Sigmoid colon (tissue), 7 donors: ENCODE results near the gene HOMER3. TPM values are rescaled to one million over a fixed set of nuclear protein-coding genes. Genes with fewer than 3 reads are reported as not detected.

Experiments used
- DNase-seq: peaks from one replicate; pipeline ENCODE4 v3.0.0-alpha.2; 2019
- H3K27ac ChIP-seq, 4 donors: fragments of 200-600 bp; sonication (generic); one replicate each; pipeline ENCODE4 v1.5.1; 2016 to 2019; ENCODE audit warnings: mild to moderate bottlenecking in 1 of 4
- H3K27me3 ChIP-seq, 3 donors: fragments of 200-600 bp; sonication (generic); one replicate each; pipeline ENCODE4 v1.5.1; 2019; ENCODE audit warnings: mild to moderate bottlenecking in 1 of 3
- H3K36me3 ChIP-seq, 4 donors: fragments of 200-600 bp; sonication (generic); one replicate each; pipeline ENCODE4 v1.5.1; 2016 to 2019
- H3K4me1 ChIP-seq, 4 donors: fragments of 200-600 bp; sonication (generic); one replicate each; pipeline ENCODE4 v1.5.1; 2017 to 2019
- H3K4me3 ChIP-seq, 4 donors: fragments of 200-600 bp; sonication (generic); one replicate each; pipeline ENCODE4 v1.5.1; 2017 to 2019; ENCODE audit warnings: mild to moderate bottlenecking in 2 of 4, moderate library complexity in 1 of 4
- H3K9me3 ChIP-seq, 4 donors: fragments of 200-600 bp in 3 of 4; sonication (generic) in 3 of 4; one replicate each; pipeline versions ENCODE4 v1.5.1 to v1.6.1; 2013 to 2019
- EP300 ChIP-seq, 4 donors: sonication (generic); formaldehyde crosslinking; IDR thresholded peaks; one replicate each; pipeline ENCODE4 v1.6.1; 2017; ENCODE audit warnings: antibody characterized with exemption in 4 of 4
- POLR2A ChIP-seq, 2 donors: fragments of 450-650 bp; IDR thresholded peaks; one replicate each; pipeline ENCODE4 v1.6.1; 2016; ENCODE audit warnings: antibody characterized with exemption in 2 of 2, mild to moderate bottlenecking in 2 of 2, moderate library complexity in 2 of 2
- POLR2AphosphoS5 ChIP-seq, 4 donors: sonication (generic); formaldehyde crosslinking; IDR thresholded peaks; one replicate each; pipeline ENCODE4 v1.6.1; 2017; ENCODE audit warnings: antibody characterized with exemption in 4 of 4
- WGBS, 2 donors: extraction: QIAGEN DNeasy Blood & Tissue Kit; methylation state at CpG; one replicate each; pipeline ENCODE4 v1.1.7; 2013; 5-methylcytosine and 5-hydroxymethylcytosine counted together
- intact Hi-C: fragments of 100-400 bp; cut with DNase I; formaldehyde crosslinking; loops from one replicate; pipeline ENCODE4 v1.15.1; 2023
- polyA plus RNA-seq, 3 donors: library from polyadenylated mRNA; stranded (reverse); fragments of 200-250 nt; gene quantifications; one replicate each; pipeline ENCODE4 v1.2.3, GENCODE V29; 2013
- total RNA-seq, 4 donors: library from RNA; depleted of rRNA; stranded (reverse); fragments of >200 nt; gene quantifications; one replicate each; pipeline ENCODE4 v1.1.0, GENCODE V29; 2016
- TF ChIP-seq, protein P1 (sequence below), 4 experiments: fragments of 450-650 bp in 3 of 4; fragments of 200-600 bp in 1 of 4; IDR thresholded peaks; one replicate each; pipeline ENCODE4 v1.5.1; 2016 to 2019; ENCODE audit warnings: antibody characterized with exemption in 4 of 4, mild to moderate bottlenecking in 3 of 4, moderate library complexity in 2 of 4
- donor health status: healthy with polysubstance abuse.
- donor health status: Bipolar disorder and iron deficiency.
- donor health status: healthy.

The HOMER3 gene
- total and polyA plus RNA-seq, 7 donors = 6.2 to 36.3 (median 22.8) TPM

DNA sequence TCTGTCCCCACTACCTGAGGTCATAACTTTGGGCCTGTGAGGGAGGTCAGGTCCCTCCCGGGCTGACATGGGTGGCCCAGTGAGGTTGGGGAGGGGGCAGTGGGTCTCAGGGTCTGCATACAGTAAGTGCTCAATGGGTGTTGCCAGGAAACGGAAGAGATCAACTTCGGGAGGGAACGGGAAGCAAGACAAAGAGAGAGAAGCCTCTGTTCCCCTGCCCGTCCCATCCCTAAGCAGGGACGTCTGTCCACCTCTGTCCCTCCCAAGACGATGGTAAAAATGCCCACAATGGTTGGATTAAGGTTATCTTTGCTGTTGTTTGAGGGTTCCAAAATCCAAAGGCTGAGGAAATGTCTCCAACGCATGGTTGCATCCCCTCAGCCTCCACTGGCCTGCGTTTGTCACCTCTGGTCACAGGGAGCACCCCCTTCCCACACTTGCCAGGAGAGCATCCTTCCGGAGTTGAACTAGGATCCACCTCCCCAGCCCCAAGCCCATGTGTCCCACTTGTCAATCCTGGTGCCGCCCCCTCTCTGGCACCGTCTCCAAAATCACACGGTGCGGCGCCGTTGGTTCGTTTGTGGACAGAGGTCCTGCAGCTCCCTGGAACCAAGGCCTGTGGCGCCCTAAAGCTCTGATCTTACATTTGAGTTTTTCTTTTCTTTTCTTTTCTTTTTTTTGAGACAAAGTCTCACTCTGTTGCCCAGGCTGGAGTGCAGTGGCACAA lies 774 bp upstream of the HOMER3 start:
- 61 to 65% methylated on average over 18 of the region's 18 CpGs for WGBS, 2 donors
- H3K4me1 ChIP-seq = peaks cover 0 to 21% (median 11%) of the 10 kb centered on the region in 4 donors
- intact Hi-C loops = loop anchor here (2.0 kb wide), 1 partner anchor 23 kb away; the partner anchor contains the start of genes COPE and DDX49
- DNase-seq = no peak
- no peaks in the 10 kb centered on the region for H3K9me3 ChIP-seq
- TF ChIP-seq, protein P1, sequence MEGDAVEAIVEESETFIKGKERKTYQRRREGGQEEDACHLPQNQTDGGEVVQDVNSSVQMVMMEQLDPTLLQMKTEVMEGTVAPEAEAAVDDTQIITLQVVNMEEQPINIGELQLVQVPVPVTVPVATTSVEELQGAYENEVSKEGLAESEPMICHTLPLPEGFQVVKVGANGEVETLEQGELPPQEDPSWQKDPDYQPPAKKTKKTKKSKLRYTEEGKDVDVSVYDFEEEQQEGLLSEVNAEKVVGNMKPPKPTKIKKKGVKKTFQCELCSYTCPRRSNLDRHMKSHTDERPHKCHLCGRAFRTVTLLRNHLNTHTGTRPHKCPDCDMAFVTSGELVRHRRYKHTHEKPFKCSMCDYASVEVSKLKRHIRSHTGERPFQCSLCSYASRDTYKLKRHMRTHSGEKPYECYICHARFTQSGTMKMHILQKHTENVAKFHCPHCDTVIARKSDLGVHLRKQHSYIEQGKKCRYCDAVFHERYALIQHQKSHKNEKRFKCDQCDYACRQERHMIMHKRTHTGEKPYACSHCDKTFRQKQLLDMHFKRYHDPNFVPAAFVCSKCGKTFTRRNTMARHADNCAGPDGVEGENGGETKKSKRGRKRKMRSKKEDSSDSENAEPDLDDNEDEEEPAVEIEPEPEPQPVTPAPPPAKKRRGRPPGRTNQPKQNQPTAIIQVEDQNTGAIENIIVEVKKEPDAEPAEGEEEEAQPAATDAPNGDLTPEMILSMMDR (IDR thresholded peaks at IDR 0.05) = no peak
- TF ChIP-seq POLR2AphosphoS5 (IDR thresholded peaks at IDR 0.05) = no peak
- peak overlapping the region in 3 of 4 donors; percentile 1 to 75 (median 45) for H3K27ac ChIP-seq
- H3K4me3 ChIP-seq = peak overlapping the region in 3 of 4 donors; percentile 63 to 87 (median 86)
- H3K36me3 ChIP-seq = peaks cover 0 to 16% (median 0%) of the 10 kb centered on the region in 4 donors
- H3K27me3 ChIP-seq = no peaks in the 10 kb centered on the region

DNA sequence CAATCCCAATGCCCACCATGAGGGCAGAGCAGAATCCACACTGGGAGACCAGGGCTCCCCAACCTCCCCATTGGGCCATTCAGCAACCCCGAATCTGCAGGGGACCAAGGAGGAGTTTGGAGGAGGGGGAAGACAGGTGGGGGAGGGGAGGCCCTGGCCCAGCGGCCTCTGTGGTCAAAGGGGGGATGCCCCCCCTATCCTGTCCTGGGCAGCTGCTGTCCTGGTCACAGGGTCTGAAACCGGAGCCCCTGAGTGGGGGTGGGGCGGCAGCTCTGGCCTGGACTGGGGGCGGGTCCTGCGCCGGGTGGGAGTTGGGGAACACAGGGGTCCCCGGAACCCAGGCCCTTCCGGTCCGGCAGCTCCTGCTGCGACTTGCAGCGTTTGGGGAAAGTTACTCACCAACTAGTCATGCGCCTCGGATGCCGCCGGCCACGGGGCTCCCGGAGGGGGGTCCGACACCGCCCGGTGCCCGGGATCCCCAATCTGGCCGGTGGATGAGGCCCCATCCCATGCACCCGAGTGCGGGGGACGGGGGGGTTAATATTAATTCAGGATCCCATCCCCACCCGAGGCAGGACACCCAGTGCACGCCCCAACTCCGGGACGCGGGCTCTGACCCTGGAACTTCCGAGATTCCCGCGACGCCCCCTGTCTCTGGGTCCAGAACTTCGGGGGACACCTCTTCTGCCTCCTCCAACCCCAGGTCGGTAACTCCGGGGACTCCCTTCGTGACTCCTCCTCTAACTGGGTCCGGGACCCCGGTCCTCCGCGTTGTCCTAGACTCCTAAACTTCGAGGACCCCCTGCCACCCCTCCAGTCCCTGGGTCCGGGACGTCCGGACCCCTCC lies 872 bp downstream of the HOMER3 start:
- WGBS, 2 donors = 2 to 4% methylated on average over 47 of the region's 47 CpGs
- DNase-seq = peak; percentile 84
- TF ChIP-seq POLR2A (IDR thresholded peaks at IDR 0.05) (no peak), POLR2AphosphoS5 (IDR thresholded peaks at IDR 0.05) (peak in 3 of 4 donors; percentile 13 to 42 (median 13))
- H3K27me3 ChIP-seq = no peaks in the 10 kb centered on the region
- intact Hi-C loops = loop anchor here (2.0 kb wide), 1 partner anchor 21 kb away; the partner anchor contains the start of genes COPE and DDX49
- no peaks in the 10 kb centered on the region for H3K9me3 ChIP-seq
- peak overlapping the region; percentile 57 to 76 (median 67) for H3K27ac ChIP-seq
- H3K4me1 ChIP-seq = peaks cover 0 to 21% (median 11%) of the 10 kb centered on the region in 4 donors
- H3K4me3 ChIP-seq = peak overlapping the region; percentile 63 to 87 (median 83)
- H3K36me3 ChIP-seq = peaks cover 0 to 20% (median 0%) of the 10 kb centered on the region in 4 donors

DNA sequence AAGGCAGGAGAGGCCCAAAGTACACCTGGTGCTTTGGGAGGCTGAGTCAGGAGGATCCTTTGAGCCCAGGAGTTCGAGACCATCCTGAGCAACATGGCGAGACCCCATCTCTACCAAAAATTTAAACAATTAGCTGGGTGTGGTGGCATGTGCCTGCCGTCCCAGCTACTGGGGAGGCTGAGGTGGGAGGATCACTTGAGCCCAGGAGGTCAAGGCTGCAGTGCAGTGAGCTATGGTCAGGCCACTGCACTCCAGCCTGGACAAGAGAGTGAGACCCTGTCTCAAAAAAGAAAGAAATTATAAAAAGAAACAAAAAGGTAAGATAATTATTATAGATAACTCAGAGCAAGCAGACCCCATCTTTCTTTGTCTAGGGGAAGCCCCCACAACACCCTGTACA lies 1.9 kb downstream of the HOMER3 start:
- 82 to 87% methylated on average over 3 of the region's 3 CpGs for WGBS, 2 donors
- Histone ChIP-seq H3K27me3 (no peaks in the 10 kb centered on the region), H3K4me1 (peaks cover 0 to 21% (median 11%) of the 10 kb centered on the region in 4 donors), H3K27ac (no peak overlapping the region), H3K4me3 (no peak overlapping the region), H3K36me3 (peaks cover 0 to 29% (median 1%) of the 10 kb centered on the region in 4 donors), H3K9me3 (no peaks in the 10 kb centered on the region)
- no peak for DNase-seq
- intact Hi-C loops = no loop called here
- TF ChIP-seq, protein P1 (IDR thresholded peaks at IDR 0.05) = no peak
- TF ChIP-seq POLR2AphosphoS5 (IDR thresholded peaks at IDR 0.05) = no peak
- no peak for TF ChIP-seq EP300 (IDR thresholded peaks at IDR 0.05)
- no peak for TF ChIP-seq POLR2A (IDR thresholded peaks at IDR 0.05)

DNA sequence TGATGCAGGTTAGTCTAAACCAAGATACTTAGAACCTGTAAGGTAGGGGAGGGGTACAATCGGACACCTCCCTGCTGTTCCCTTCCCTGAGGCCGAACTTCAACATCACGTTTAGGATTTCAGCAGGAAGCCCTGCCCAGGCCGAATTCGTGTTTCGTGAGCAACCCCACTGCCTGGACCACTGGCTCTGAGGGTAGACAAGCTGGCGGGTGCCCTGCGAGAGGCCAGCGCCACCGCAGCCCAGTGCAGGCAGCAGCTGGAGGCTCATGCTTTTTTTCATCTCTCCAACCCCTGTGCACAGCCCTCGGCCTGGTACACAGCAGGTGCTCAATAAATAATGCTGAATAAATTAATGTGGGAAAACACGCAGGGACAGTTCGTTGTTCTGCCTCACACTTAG lies 7.7 kb downstream of the HOMER3 start:
- Histone ChIP-seq H3K9me3 (no peaks in the 10 kb centered on the region), H3K27me3 (no peaks in the 10 kb centered on the region), H3K27ac (no peak overlapping the region), H3K4me1 (peaks cover 0 to 11% (median 5%) of the 10 kb centered on the region in 4 donors), H3K36me3 (peaks cover 1 to 59% (median 10%) of the 10 kb centered on the region in 4 donors), H3K4me3 (no peak overlapping the region)
- DNase-seq = no peak
- TF ChIP-seq, protein P1 (IDR thresholded peaks at IDR 0.05) = no peak
- no peak for TF ChIP-seq EP300 (IDR thresholded peaks at IDR 0.05)
- TF ChIP-seq POLR2A (IDR thresholded peaks at IDR 0.05) = no peak
- no peak for TF ChIP-seq POLR2AphosphoS5 (IDR thresholded peaks at IDR 0.05)
- WGBS, 2 donors = 76 to 81% methylated on average over 13 of the region's 13 CpGs
- intact Hi-C loops = no loop called here
